ENCODE measurements around the gene BAIAP2.

GRCh38 chr17:81020767-81021497, 14.0 kb upstream of the BAIAP2 start:
- no peak for TF ChIP-seq EZH2 (IDR thresholded peaks at IDR 0.05)
- no peak for TF ChIP-seq POLR2AphosphoS5 (IDR thresholded peaks at IDR 0.05; ENCODE audit: borderline replicate concordance, low read depth, low read length)
- no peak for TF ChIP-seq FOXP2 (optimal IDR thresholded peaks at IDR 0.05; ENCODE audit: control extremely low read depth, extremely low read length, insufficient read depth)
